Glutamatergic neuron (in vitro differentiated cells): ENCODE data around the gene CHD2. TPM values are rescaled to one million over a fixed set of nuclear protein-coding genes. Genes with fewer than 3 reads are reported as not detected.

Experiments
- DNase-seq: peaks from one replicate; pipeline ENCODE4 v3.0.0; 2022
- H3K27ac Mint-ChIP-seq: one replicate; pipeline ENCODE4 v1.8.0; 2020; ENCODE audit warnings: mild to moderate bottlenecking, mixed read lengths, inconsistent platforms; ENCODE audit not compliant: unreplicated experiment
- H3K27me3 Mint-ChIP-seq: one replicate; pipeline ENCODE4 v1.8.0; 2020; ENCODE audit warnings: mild to moderate bottlenecking, moderate library complexity, mixed read lengths, inconsistent platforms; ENCODE audit not compliant: unreplicated experiment
- H3K36me3 Mint-ChIP-seq: one replicate; pipeline ENCODE4 v1.8.0; 2020; ENCODE audit warnings: mild to moderate bottlenecking, mixed read lengths, inconsistent platforms; ENCODE audit not compliant: unreplicated experiment
- H3K4me1 Mint-ChIP-seq: one replicate; pipeline ENCODE4 v1.8.0; 2020; ENCODE audit warnings: mild to moderate bottlenecking, low read depth, mixed read lengths, inconsistent platforms; ENCODE audit not compliant: unreplicated experiment
- H3K4me3 Mint-ChIP-seq: one replicate; pipeline ENCODE4 v1.8.0; 2020; ENCODE audit warnings: mild to moderate bottlenecking, mixed read lengths, inconsistent platforms; ENCODE audit not compliant: unreplicated experiment
- H3K9me3 Mint-ChIP-seq: one replicate; pipeline ENCODE4 v1.8.0; 2020; ENCODE audit warnings: mild to moderate bottlenecking, moderate library complexity, mixed read lengths, inconsistent platforms; ENCODE audit not compliant: unreplicated experiment
- CTCF ChIP-seq: fragments of 200-600 bp; sonication (generic); IDR thresholded peaks from one replicate; pipeline ENCODE4 v1.5.0; 2021; ENCODE audit not compliant: partially characterized antibody, unreplicated experiment
- total RNA-seq: library from RNA; stranded (reverse); fragmentation: NEBNext Ultra II Directional; extraction: Animal tissue kit (Norgen Biotek cat#: 25700); gene quantifications from one replicate; pipeline ENCODE4 v1.2.1, GENCODE V29; 2021; ENCODE audit not compliant: unreplicated experiment

CHD2 gene
- total RNA-seq, 1 donor from 2014 or later = 201 TPM

- Mint-ChIP-seq H3K4me1 (peaks cover 43% of the 10 kb centered on the region), H3K9me3 (peaks cover 15% of the 10 kb centered on the region), H3K4me3 (peak overlapping the region; percentile 99), H3K36me3 (no peaks in the 10 kb centered on the region), H3K27ac (no peak overlapping the region), H3K27me3 (peaks cover 7% of the 10 kb centered on the region)
- no peak for DNase-seq
- TF ChIP-seq CTCF = no peak
These were observed 170.6 kb downstream of the CHD2 start for GRCh38 chr15:93070551-93071296.

- H3K27me3 Mint-ChIP-seq = peaks cover 7% of the 10 kb centered on the region
- DNase-seq = no peak
- H3K4me3 Mint-ChIP-seq = peak overlapping the region; percentile 99
- H3K27ac Mint-ChIP-seq = peak overlapping the region; percentile 69
- no peak for TF ChIP-seq CTCF
- H3K36me3 Mint-ChIP-seq = no peaks in the 10 kb centered on the region
- peaks cover 15% of the 10 kb centered on the region for H3K9me3 Mint-ChIP-seq
- H3K4me1 Mint-ChIP-seq = peaks cover 43% of the 10 kb centered on the region
These were observed 171.4 kb downstream of the CHD2 start for GRCh38 chr15:93071469-93071936.

GRCh38 chr15:93072011-93072410 is 171.9 kb downstream of the CHD2 start:
- H3K36me3 Mint-ChIP-seq = no peaks in the 10 kb centered on the region
- H3K4me1 Mint-ChIP-seq = peaks cover 39% of the 10 kb centered on the region
- peak overlapping the region; percentile 99 for H3K4me3 Mint-ChIP-seq
- H3K27ac Mint-ChIP-seq = peak overlapping the region; percentile 69
- TF ChIP-seq CTCF = no peak
- H3K27me3 Mint-ChIP-seq = peaks cover 7% of the 10 kb centered on the region
- H3K9me3 Mint-ChIP-seq = peaks cover 13% of the 10 kb centered on the region
- DNase-seq = no peak

- no peaks in the 10 kb centered on the region for H3K36me3 Mint-ChIP-seq
- DNase-seq = peak; percentile 82
- peak overlapping the region; percentile 72 for H3K27ac Mint-ChIP-seq
- peaks cover 11% of the 10 kb centered on the region for H3K9me3 Mint-ChIP-seq
- TF ChIP-seq CTCF = no peak
- peak overlapping the region; percentile 99 for H3K4me3 Mint-ChIP-seq
- peaks cover 7% of the 10 kb centered on the region for H3K27me3 Mint-ChIP-seq
- H3K4me1 Mint-ChIP-seq = peaks cover 32% of the 10 kb centered on the region
These were observed 172.6 kb downstream of the CHD2 start for GRCh38 chr15:93072411-93073394.
